Measurements from ENCODE around the gene FZD1.

The FZD1 gene

GRCh38 chr7:91265693-91266066 lies 1.4 kb downstream of the FZD1 start:
- no peak for DNase-seq

GRCh38 chr7:91266067-91266688 lies 1.9 kb downstream of the FZD1 start:
- DNase-seq = no peak

- DNase-seq = no peak
Observed at GRCh38 chr7:91266689-91267090, 2.5 kb downstream of the FZD1 start.

- no peak for DNase-seq
Observed at GRCh38 chr7:91267171-91267955, 3.1 kb downstream of the FZD1 start.

GRCh38 chr7:91270372-91270771 lies 6.1 kb downstream of the FZD1 start:
- no peak for DNase-seq

GRCh38 chr7:91276909-91277308 lies 12.7 kb downstream of the FZD1 start:
- no peak for DNase-seq

- no peak for DNase-seq
Observed at GRCh38 chr7:91280185-91280584, 16.0 kb downstream of the FZD1 start.

- DNase-seq = no peak
Observed at GRCh38 chr7:91280604-91281003, 16.4 kb downstream of the FZD1 start.

GRCh38 chr7:91285696-91286355 lies 21.6 kb downstream of the FZD1 start:
- DNase-seq = peak; percentile 67

GRCh38 chr7:91286432-91286831 lies 22.2 kb downstream of the FZD1 start:
- no peak for DNase-seq

GRCh38 chr7:91287371-91288084 lies 23.3 kb downstream of the FZD1 start:
- no peak for DNase-seq

- DNase-seq = peak; percentile 65
Observed at GRCh38 chr7:91288208-91288824, 24.1 kb downstream of the FZD1 start.

- DNase-seq = no peak
Observed at GRCh38 chr7:91289633-91290254, 25.5 kb downstream of the FZD1 start.

GRCh38 chr7:91291302-91291701 lies 27.1 kb downstream of the FZD1 start:
- no peak for DNase-seq

- DNase-seq = no peak
Observed at GRCh38 chr7:91291902-91292301, 27.7 kb downstream of the FZD1 start.

GRCh38 chr7:91292506-91292905 lies 28.3 kb downstream of the FZD1 start:
- DNase-seq = no peak

GRCh38 chr7:91293136-91293535 lies 28.9 kb downstream of the FZD1 start:
- no peak for DNase-seq

GRCh38 chr7:91293840-91294239 lies 29.6 kb downstream of the FZD1 start:
- DNase-seq = no peak

- no peak for DNase-seq
Observed at GRCh38 chr7:91294639-91295220, 30.5 kb downstream of the FZD1 start.

GRCh38 chr7:91295576-91295975 lies 31.3 kb downstream of the FZD1 start:
- DNase-seq = no peak

GRCh38 chr7:91297939-91298338 lies 33.7 kb downstream of the FZD1 start:
- no peak for DNase-seq
